Spleen (tissue), 7 donors: ENCODE data around the gene PDE4B.

Experiments
- POLR2A ChIP-seq, 3 donors: fragments of 450-650 bp; IDR thresholded peaks; one replicate each; pipeline ENCODE4 v1.5.1; 2017; ENCODE audit warnings: antibody characterized with exemption in 3 of 3, mild to moderate bottlenecking in 1 of 3
- POLR2AphosphoS5 ChIP-seq, 3 donors: sonication (generic); formaldehyde crosslinking; IDR thresholded peaks; one replicate each; pipeline ENCODE4 v1.5.1; 2017; ENCODE audit warnings: antibody characterized with exemption in 3 of 3
- TF ChIP-seq, protein P1 (sequence below), 11 experiments: fragments of 200-600 bp in 7 of 11; fragments of 450-650 bp in 4 of 11; sonication (generic) in 4 of 11; IDR thresholded peaks in 8 of 11; conservative IDR thresholded peaks in 3 of 11; 1 replicate in 7 of 11; 2 replicates in 4 of 11; pipeline versions ENCODE4 v1.4.0 to v1.8.0; 2016 to 2021; ENCODE audit warnings: antibody characterized with exemption in 11 of 11, inconsistent platforms in 4 of 11, mild to moderate bottlenecking in 1 of 11
- donor health status: DM: no; HTN: no; CAD: no; lungs with moderate emphysema.
- donor health status: DM: no; HTN: no; CAD: no.
- donor health status: DM: no; HTN: no; CAD: no.

DNA sequence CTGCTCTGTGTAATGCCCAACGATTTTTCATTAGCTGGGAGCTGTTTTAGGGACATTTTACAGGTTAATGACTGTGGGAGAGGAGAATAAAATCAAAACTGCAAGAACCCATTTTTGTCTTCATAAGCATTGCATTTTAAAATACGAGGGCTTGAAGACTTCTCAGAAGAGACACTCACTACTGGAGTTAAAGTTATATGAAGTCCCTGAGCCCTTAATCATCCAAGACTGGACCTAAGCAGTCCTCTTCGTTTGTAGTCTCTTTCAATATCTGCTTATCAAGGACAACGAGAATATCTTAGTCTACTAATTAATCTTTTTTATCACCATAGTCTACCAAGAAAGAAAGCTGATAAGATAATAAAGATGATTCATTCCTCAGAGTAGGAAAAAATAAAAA is 564.3 kb downstream of the PDE4B start:
- TF ChIP-seq, protein P1, sequence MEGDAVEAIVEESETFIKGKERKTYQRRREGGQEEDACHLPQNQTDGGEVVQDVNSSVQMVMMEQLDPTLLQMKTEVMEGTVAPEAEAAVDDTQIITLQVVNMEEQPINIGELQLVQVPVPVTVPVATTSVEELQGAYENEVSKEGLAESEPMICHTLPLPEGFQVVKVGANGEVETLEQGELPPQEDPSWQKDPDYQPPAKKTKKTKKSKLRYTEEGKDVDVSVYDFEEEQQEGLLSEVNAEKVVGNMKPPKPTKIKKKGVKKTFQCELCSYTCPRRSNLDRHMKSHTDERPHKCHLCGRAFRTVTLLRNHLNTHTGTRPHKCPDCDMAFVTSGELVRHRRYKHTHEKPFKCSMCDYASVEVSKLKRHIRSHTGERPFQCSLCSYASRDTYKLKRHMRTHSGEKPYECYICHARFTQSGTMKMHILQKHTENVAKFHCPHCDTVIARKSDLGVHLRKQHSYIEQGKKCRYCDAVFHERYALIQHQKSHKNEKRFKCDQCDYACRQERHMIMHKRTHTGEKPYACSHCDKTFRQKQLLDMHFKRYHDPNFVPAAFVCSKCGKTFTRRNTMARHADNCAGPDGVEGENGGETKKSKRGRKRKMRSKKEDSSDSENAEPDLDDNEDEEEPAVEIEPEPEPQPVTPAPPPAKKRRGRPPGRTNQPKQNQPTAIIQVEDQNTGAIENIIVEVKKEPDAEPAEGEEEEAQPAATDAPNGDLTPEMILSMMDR (IDR thresholded peaks at IDR 0.05 in 8 of 11, conservative IDR thresholded peaks at IDR 0.05 in 3 of 11): no peak
- TF ChIP-seq POLR2AphosphoS5 (IDR thresholded peaks at IDR 0.05) (no peak), POLR2A (IDR thresholded peaks at IDR 0.05) (no peak)
